CD14-positive monocyte (primary cell): ENCODE results near the gene DENND1A. TPM values are rescaled to one million over a fixed set of nuclear protein-coding genes. Genes with fewer than 3 reads are reported as not detected.

Source experiments
- DNase-seq, 3 donors: peaks; one replicate each; pipeline ENCODE4 v3.0.0-alpha.2; 2011 to 2022
- H2AFZ ChIP-seq: 2 replicates; pipeline ENCODE4 v1.6.0; 2012; ENCODE audit warnings: mild to moderate bottlenecking, low read depth, low read length, inconsistent platforms; ENCODE audit not compliant: insufficient read depth, poor library complexity, severe bottlenecking
- H3K27ac ChIP-seq, 2 donors: 1 replicate in 1 of 2; 2 replicates in 1 of 2; pipeline ENCODE4 v1.5.1; 2012 to 2013; ENCODE audit warnings: low read length in 2 of 2, control low read depth in 1 of 2, inconsistent platforms in 1 of 2, low read depth in 1 of 2, mild to moderate bottlenecking in 1 of 2
- H3K27me3 ChIP-seq, 2 donors: one replicate each; pipeline versions ENCODE4 v1.6.0 to v1.6.1; 2011 to 2013; ENCODE audit warnings: low read length in 2 of 2; ENCODE audit not compliant: control insufficient read depth in 2 of 2, insufficient read depth in 2 of 2
- H3K36me3 ChIP-seq, 2 donors: replicated peaks in 1 of 2; 1 replicate in 1 of 2; 2 replicates in 1 of 2; pipeline versions ENCODE4 v1.5.1 to v1.6.1; 2012 to 2013; ENCODE audit warnings: low read length in 2 of 2, control low read depth in 1 of 2, inconsistent platforms in 1 of 2, mild to moderate bottlenecking in 1 of 2; ENCODE audit not compliant: insufficient read depth in 2 of 2, control insufficient read depth in 1 of 2
- H3K4me1 ChIP-seq, 2 donors: 1 replicate in 1 of 2; 2 replicates in 1 of 2; pipeline versions ENCODE4 v1.5.1 to v1.6.1; 2012 to 2013; ENCODE audit warnings: low read length in 2 of 2, control low read depth in 1 of 2, inconsistent platforms in 1 of 2, mild to moderate bottlenecking in 1 of 2, moderate library complexity in 1 of 2; ENCODE audit not compliant: insufficient read depth in 2 of 2, control insufficient read depth in 1 of 2
- H3K4me2 ChIP-seq: replicated peaks from 2 replicates; pipeline ENCODE3; 2012; ENCODE audit warnings: low read length, moderate library complexity, mild to moderate bottlenecking; ENCODE audit not compliant: poor library complexity, severe bottlenecking; ENCODE audit errors: extremely low read depth
- H3K4me3 ChIP-seq, 3 experiments: fragments of 200-600 bp in 1 of 3; sonication (generic) in 1 of 3; replicated peaks in 1 of 3; 1 replicate in 2 of 3; 2 replicates in 1 of 3; pipeline ENCODE4 v1.5.1; 2011 to 2013; ENCODE audit warnings: low read length in 3 of 3, mild to moderate bottlenecking in 3 of 3, control low read depth in 2 of 3, low read depth in 2 of 3, inconsistent platforms in 1 of 3, moderate library complexity in 1 of 3
- H3K79me2 ChIP-seq: 2 replicates; pipeline ENCODE4 v1.6.0; 2012; ENCODE audit warnings: mild to moderate bottlenecking, control low read depth, inconsistent platforms, low read length, moderate library complexity; ENCODE audit not compliant: insufficient read depth
- H3K9ac ChIP-seq: 2 replicates; pipeline ENCODE4 v1.6.0; 2017; ENCODE audit warnings: low read length, mild to moderate bottlenecking; ENCODE audit not compliant: insufficient read depth, poor library complexity, severe bottlenecking
- H3K9me3 ChIP-seq, 2 donors: replicated peaks in 1 of 2; 1 replicate in 1 of 2; 2 replicates in 1 of 2; pipeline versions ENCODE4 v1.5.1 to v1.6.1; 2012 to 2013; ENCODE audit warnings: low read length in 2 of 2, control low read depth in 1 of 2; ENCODE audit not compliant: control insufficient read depth in 1 of 2, insufficient read depth in 1 of 2
- H4K20me1 ChIP-seq: 2 replicates; pipeline ENCODE4 v1.6.0; 2012; ENCODE audit warnings: mild to moderate bottlenecking, low read length, control low read depth, moderate library complexity; ENCODE audit not compliant: insufficient read depth
- H3K27ac Mint-ChIP-seq, 7 donors: one replicate each; pipeline ENCODE4 v1.8.0; 2020; ENCODE audit warnings: mild to moderate bottlenecking in 7 of 7, mixed read lengths in 7 of 7, moderate library complexity in 6 of 7, inconsistent platforms in 2 of 7
- H3K27me3 Mint-ChIP-seq, 3 donors: one replicate each; pipeline ENCODE4 v1.8.0; 2021 to 2022; ENCODE audit warnings: low read depth in 3 of 3, mild to moderate bottlenecking in 3 of 3, mixed read lengths in 3 of 3, moderate library complexity in 3 of 3, inconsistent platforms in 1 of 3
- H3K36me3 Mint-ChIP-seq, 2 donors: one replicate each; pipeline ENCODE4 v1.8.0; 2020; ENCODE audit warnings: mixed read lengths in 2 of 2, inconsistent platforms in 1 of 2, mild to moderate bottlenecking in 1 of 2
- H3K4me1 Mint-ChIP-seq: one replicate; pipeline ENCODE4 v1.8.0; 2020; ENCODE audit warnings: mild to moderate bottlenecking, mixed read lengths
- H3K4me3 Mint-ChIP-seq, 2 donors: one replicate each; pipeline ENCODE4 v1.8.0; 2020; ENCODE audit warnings: mild to moderate bottlenecking in 2 of 2, mixed read lengths in 2 of 2, moderate library complexity in 1 of 2
- H3K9me3 Mint-ChIP-seq, 7 donors: one replicate each; pipeline ENCODE4 v1.8.0; 2020 to 2022; ENCODE audit warnings: mixed read lengths in 7 of 7, mild to moderate bottlenecking in 6 of 7, moderate library complexity in 6 of 7, inconsistent platforms in 2 of 7
- CTCF ChIP-seq: fragments of 200-600 bp; IDR thresholded peaks from one replicate; pipeline ENCODE4 v1.8.0; 2022; ENCODE audit warnings: antibody characterized with exemption, mild to moderate bottlenecking
- WGBS: methylation state at CpG from one replicate; pipeline ENCODE4 v1.1.5; 2013; ENCODE audit warnings: missing lambda C conversion rate; ENCODE audit not compliant: insufficient coverage; 5-methylcytosine and 5-hydroxymethylcytosine counted together
- intact Hi-C, 2 donors: fragments of 100-400 bp; cut with micrococcal nuclease; formaldehyde crosslinking; loops; one replicate each; pipeline versions ENCODE4 v1.15.0 to v1.15.1; 2023
- polyA plus RNA-seq, 3 donors: library from polyadenylated mRNA; depleted of rRNA in 1 of 3; unstranded in 2 of 3; stranded (reverse) in 1 of 3; fragments of 300-500 nt in 2 of 3; fragments of >200 nt in 1 of 3; fragmentation: Illumina TruSeq in 2 of 3; gene quantifications; 1 replicate in 2 of 3; 2 replicates in 1 of 3; pipeline ENCODE4 v1.2.3, GENCODE V29; 2012 to 2021

The DENND1A gene
- polyA plus RNA-seq, 3 donors, result 24.8 to 73.0 (median 29.4) TPM

- H2AFZ ChIP-seq, result no peak overlapping the region
- TF ChIP-seq CTCF, result no peak
- peaks cover 17 to 33% (median 24%) of the 10 kb centered on the region in 7 donors for H3K9me3 Mint-ChIP-seq
- no peaks in the 10 kb centered on the region for H3K27me3 Mint-ChIP-seq
- no peak for DNase-seq
- H3K36me3 Mint-ChIP-seq, result peaks cover 30 to 45% of the 10 kb centered on the region in 2 donors
- no peak overlapping the region for H3K4me2 ChIP-seq
- H3K36me3 ChIP-seq, result peaks cover 8 to 32% of the 10 kb centered on the region in 2 donors
- H3K27ac ChIP-seq, result no peak overlapping the region
- intact Hi-C loops, result no loop called here
- peaks cover 89% of the 10 kb centered on the region for H4K20me1 ChIP-seq
- peaks cover 14 to 28% of the 10 kb centered on the region in 2 donors for H3K9me3 ChIP-seq
- no peak overlapping the region for H3K4me3 ChIP-seq
- H3K27ac Mint-ChIP-seq, result no peak overlapping the region
- no peaks in the 10 kb centered on the region for H3K27me3 ChIP-seq
- H3K4me1 ChIP-seq, result no peaks in the 10 kb centered on the region
- no peak overlapping the region for H3K9ac ChIP-seq
- no peak overlapping the region for H3K4me3 Mint-ChIP-seq
- peaks cover 100% of the 10 kb centered on the region for H3K79me2 ChIP-seq
- peaks cover 25% of the 10 kb centered on the region for H3K4me1 Mint-ChIP-seq
Observed at GRCh38 chr9:123846966-123847365, 83.0 kb downstream of the DENND1A start.

GRCh38 chr9:123843703-123844102 is 86.2 kb downstream of the DENND1A start:
- H3K9me3 ChIP-seq, result peaks cover 14 to 28% of the 10 kb centered on the region in 2 donors

More at GRCh38 chr9:123843703-123844102, 86.2 kb downstream of the DENND1A start:
- H3K4me1 ChIP-seq, result no peaks in the 10 kb centered on the region
- no peak for TF ChIP-seq CTCF
- no peak overlapping the region for H3K27ac Mint-ChIP-seq
- H3K27me3 Mint-ChIP-seq, result no peaks in the 10 kb centered on the region
- peaks cover 84% of the 10 kb centered on the region for H4K20me1 ChIP-seq
- no peaks in the 10 kb centered on the region for H3K27me3 ChIP-seq
- no peak overlapping the region for H3K9ac ChIP-seq
- H3K4me3 ChIP-seq, result no peak overlapping the region
- no peak for DNase-seq
- H3K4me3 Mint-ChIP-seq, result no peak overlapping the region
- H3K4me1 Mint-ChIP-seq, result peaks cover 11% of the 10 kb centered on the region
- intact Hi-C loops, result no loop called here
- no peak overlapping the region for H3K4me2 ChIP-seq
- H2AFZ ChIP-seq, result no peak overlapping the region
- peaks cover 17 to 33% (median 24%) of the 10 kb centered on the region in 7 donors for H3K9me3 Mint-ChIP-seq
- H3K27ac ChIP-seq, result no peak overlapping the region
- H3K79me2 ChIP-seq, result peaks cover 100% of the 10 kb centered on the region
- no CpG with 5 or more reads among the region's 4 CpGs for WGBS
- H3K36me3 Mint-ChIP-seq, result peaks cover 34 to 58% of the 10 kb centered on the region in 2 donors
- H3K36me3 ChIP-seq, result peaks cover 8 to 41% of the 10 kb centered on the region in 2 donors
